Embryonic facial prominence (tissue), 1 donor: ENCODE data around the gene ZNF429.
"Not testable (repeated sequence)": the region's sequence is repeated elsewhere in the genome, so short reads cannot be mapped to it uniquely, and the experiment has no call there.

Source experiments
- DNase-seq: peaks from one replicate; pipeline ENCODE4 v3.0.0-alpha.2; 2016; ENCODE audit errors: extremely low spot score

Gene ZNF429

GRCh38 chr19:21590867-21591266 lies 85.5 kb downstream of the ZNF429 start:
- DNase-seq: no peak

GRCh38 chr19:21593008-21593481 lies 87.6 kb downstream of the ZNF429 start:
- no peak for DNase-seq

- DNase-seq: no peak
Observed at GRCh38 chr19:21593502-21593901, 88.1 kb downstream of the ZNF429 start.

GRCh38 chr19:21593934-21594820 lies 88.8 kb downstream of the ZNF429 start:
- DNase-seq: no peak

GRCh38 chr19:21595185-21595584 lies 89.8 kb downstream of the ZNF429 start:
- no peak for DNase-seq

- no peak for DNase-seq
Observed at GRCh38 chr19:21602082-21602658, 96.8 kb downstream of the ZNF429 start.

GRCh38 chr19:21602659-21603430 lies 97.4 kb downstream of the ZNF429 start:
- not testable (repeated sequence) for DNase-seq

- no peak for DNase-seq
Observed at GRCh38 chr19:21603431-21604231, 98.2 kb downstream of the ZNF429 start.

GRCh38 chr19:21604351-21604926 lies 99.0 kb downstream of the ZNF429 start:
- no peak for DNase-seq
